HG03469 (cell line): ENCODE measurements around the gene MEX3B.
"Not testable (repeated sequence)": the region's sequence is repeated elsewhere in the genome, so short reads cannot be mapped to it uniquely, and the experiment has no call there.

Experiments used
- ATAC-seq: cut with Tn5 transposase; IDR thresholded peaks from one replicate; pipeline ENCODE4 v1.9.1; 2021; ENCODE audit warnings: mild to moderate bottlenecking, moderate library complexity, moderate number of reproducible peaks; ENCODE audit not compliant: unreplicated experiment

The MEX3B gene

GRCh38 chr15:82014989-82015388 is 30.8 kb downstream of the MEX3B start:
- ATAC-seq: no peak

GRCh38 chr15:82012908-82013307 is 32.9 kb downstream of the MEX3B start:
- no peak for ATAC-seq

DNA sequence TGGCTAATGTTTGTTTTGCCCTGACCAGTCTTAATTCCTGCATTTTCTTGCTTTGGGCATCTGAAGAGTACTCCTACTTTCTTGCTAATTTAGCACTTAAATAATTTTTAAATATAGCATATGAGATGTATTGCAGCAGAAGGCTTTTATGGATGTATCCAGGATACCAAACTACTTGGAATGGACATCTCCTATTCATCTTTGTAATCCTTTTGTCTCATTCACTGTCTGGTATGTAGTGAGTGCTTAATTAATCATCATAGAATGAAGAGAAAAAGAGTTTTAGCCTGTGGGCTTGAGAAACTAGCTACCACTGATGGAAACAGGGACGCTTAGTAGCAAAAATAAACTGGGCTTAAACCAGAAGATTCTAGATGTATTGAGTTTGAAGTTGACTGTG is 40.6 kb downstream of the MEX3B start:
- ATAC-seq: no peak

DNA sequence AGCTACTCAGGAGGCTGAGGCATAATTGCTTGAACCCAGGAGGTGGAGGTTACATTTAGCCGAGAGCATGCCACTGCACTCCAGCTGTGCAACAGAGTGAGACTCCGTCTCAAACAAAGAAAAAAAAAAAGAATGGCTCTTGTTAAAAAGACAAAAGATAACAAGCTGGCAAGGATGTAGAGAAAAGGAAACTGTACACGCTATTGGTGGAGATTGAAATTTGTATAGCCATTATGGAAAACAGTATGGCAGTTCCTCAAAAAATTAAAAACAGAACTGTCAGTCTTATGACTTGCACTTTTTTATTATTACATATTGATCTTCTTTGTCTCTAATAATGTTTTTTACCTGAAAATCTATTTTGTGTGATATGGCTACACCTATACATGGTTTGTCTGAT is 41.9 kb downstream of the MEX3B start:
- ATAC-seq: no peak

DNA sequence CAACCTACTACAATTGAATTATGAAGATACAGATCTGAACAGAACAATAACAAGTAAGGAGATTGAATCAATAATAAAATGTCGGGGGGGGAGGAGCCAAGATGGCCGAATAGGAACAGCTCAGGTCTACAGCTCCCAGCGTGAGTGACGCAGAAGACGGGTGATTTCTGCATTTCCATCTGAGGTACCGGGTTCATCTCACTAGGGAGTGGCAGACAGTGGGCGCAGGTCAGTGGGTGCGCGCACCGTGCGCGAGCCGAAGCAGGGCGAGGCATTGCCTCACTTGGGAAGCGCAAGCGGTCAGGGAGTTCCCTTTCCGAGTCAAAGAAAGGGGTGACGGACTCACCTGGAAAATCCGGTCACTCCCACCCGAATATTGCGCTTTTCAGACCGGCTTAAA is 50.7 kb downstream of the MEX3B start:
- ATAC-seq: not testable (repeated sequence)

- ATAC-seq: no peak
Observed at GRCh38 chr15:81992523-81992922, 53.3 kb downstream of the MEX3B start.
